ENCODE results near the gene CYGB.
A peak's percentile ranks its signal among the peaks of the same experiment; 100 is the strongest.
"Not testable (repeated sequence)": the region's sequence is repeated elsewhere in the genome, so short reads cannot be mapped to it uniquely, and the experiment has no call there.

Gene CYGB

DNA sequence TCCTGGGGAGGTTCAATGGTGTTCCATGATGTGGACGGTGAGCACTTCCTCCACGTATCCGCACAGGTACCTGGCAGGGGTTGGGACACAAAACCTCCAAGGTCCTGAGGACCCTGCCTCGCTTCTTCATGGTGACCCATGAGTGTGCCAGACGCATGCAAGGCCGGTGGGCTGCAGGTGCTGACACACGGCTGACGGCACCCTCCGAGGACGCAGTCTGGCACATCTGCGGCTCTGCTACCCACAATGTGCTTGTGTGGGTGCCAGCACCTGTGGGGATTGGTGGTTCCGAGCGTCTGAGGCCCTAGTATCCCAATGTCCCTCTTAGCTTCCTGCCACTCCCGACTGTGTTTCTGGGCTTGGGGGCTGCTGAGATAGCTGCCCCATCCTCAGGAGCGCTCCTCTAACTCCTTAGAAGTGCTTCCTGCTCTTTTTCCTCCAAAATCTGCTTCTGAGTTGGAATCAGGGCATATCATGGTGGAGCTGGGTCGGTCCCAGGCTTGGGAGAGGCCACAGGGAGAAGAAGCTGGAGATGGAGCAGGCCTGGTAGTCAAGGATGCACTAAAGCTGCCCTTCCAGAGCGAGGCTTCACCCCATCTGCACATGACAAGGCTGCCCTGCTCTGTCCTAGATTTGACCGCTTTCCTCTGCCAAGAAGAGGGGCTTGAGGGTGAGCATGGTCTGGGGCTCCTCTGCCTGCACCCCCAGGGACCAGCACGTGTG lies 1.6 kb downstream of the CYGB start:
- no peak for DNase-seq

- no peak for DNase-seq
These were observed 2.4 kb downstream of the CYGB start for GRCh38 chr17:76534831-76535732.

GRCh38 chr17:76533640-76534359 lies 3.7 kb downstream of the CYGB start:
- DNase-seq: not testable (repeated sequence)

GRCh38 chr17:76532072-76532651 lies 5.3 kb downstream of the CYGB start:
- DNase-seq: no peak

DNA sequence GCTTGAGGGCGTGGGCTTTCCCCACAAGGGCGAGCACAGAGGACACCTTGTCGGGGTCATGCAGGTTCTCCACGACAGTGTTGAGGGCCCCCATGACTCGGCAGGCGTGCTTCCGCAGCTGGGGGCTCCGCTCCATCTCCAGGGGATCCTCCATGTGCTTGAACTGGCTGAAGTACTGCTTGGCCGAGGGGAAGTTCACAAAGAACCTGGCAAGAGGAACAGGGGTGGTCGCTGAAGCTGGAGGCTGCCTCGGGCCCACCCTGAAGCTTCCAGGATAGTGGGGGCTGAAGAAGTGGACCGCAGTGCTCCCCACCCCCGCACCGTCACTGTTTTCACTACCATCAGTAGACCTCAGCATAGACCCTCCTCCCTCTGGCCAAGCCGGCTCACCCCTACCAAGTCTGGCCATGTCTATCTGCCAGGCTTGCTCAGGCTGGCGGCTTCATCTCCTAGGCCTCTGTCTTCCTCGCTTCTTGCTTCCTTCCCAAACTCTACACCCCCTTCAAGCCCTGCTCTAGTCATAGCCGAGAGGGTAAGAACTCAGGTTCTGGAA lies 5.9 kb downstream of the CYGB start:
- no peak for DNase-seq

DNA sequence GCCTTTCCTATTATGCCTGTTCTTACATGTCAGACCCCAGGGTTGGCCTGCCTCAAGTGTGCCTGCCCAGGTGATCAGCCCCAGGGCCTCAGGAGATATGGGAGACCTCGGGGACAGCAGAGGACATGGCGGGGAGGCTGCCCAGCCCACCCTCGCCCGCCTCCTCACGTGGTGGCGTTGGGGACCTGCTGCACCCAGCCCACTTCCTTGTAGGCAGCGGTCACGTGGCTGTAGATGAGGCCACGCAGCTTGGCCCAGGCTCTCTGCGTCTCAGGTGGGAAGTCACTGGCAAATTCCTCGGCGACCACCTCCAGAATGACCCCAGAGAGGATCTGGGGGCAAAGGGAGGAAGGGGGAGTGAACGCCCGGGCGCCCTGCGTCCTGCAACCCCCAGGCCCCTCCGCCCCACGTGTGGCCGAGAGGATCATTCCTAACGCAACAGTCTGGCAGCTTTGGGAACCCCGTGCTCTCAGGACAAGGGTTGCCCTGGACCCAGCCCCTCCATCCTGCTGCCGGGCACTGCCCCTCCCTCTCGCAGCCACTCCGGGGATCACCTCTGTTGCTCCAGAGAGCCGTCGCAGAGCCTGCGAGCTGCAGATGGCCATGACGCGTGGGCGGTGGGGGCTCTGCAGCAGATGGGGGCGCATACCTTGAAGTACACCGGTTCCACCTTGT lies 6.6 kb downstream of the CYGB start:
- DNase-seq: no peak

GRCh38 chr17:76530095-76530723 lies 7.3 kb downstream of the CYGB start:
- DNase-seq: no peak

DNA sequence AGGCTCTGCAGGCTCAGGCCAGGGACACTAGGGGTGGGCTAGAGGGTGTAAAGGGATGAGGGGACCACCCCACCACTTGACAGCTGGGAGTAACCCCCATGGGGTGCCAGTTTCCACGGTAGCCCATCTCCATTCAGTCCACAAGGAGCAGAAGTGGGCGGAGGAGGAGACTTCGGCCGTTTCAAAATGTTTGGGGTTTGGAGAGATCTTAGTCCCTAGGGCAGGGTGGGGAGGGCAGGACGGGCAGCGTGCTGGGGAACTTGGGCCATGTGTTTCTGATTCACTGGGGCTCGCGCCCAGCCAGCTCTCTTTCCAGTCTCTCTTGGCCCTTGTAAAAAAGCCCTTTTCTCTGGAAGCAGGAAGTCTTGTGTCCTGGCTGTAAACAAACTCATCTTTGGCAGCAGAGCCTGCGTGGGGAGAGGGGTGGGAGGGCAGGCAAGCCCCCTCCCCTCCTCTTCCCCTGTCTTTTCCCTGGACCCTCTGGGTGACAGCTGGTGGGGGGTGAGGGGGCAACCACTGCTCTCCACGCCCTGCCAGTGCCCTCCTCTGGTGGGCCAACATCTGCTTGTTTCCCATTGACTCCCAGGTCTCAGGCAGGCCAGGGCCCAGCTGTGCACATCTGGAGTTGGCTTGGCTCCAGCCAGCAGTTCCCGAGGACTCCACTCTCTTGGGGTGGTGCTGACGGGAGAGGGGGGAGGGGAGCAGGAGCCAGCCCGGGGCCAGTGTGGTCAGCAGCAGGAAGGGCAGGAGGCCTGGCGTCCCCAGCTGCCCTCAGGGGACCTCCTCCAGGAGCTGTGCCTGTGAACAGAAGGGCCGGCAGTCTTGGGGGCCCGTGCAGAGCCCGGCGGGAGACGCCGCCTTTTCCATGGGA lies 8.1 kb downstream of the CYGB start:
- no peak for DNase-seq

DNA sequence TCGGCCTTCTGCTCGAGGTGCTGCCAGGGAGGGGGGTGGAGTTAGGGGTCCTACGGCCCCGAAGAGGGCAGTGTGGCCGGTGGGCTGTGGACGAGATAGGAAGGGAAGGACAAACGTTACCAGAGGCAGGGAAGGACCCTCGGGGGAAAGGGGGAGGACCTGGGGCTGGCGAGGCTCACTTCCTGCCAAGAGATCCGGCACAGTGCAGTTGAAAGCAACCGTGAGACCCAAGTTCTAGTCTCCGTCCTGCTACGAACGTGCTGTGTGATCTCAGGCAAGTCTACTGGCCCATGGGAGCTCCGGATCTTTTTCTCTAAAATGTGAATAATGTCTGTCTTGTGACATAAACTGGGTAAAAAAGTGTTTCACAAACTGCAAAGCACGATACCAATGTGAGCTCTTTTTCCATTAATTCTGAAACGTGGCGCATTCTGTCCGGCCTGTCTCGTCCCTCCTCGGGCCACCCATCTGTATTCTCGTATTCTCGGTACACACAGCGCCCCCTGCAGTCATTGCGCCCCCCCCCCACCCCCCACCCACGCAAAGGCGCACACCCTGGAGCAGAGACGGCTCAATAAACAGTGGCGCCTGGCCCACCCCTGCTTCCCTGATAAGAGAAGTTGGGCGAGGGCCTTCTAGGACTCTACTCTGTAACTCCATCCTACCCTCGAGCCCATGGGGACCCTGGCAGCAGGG lies 8.8 kb downstream of the CYGB start:
- DNase-seq: no peak

DNA sequence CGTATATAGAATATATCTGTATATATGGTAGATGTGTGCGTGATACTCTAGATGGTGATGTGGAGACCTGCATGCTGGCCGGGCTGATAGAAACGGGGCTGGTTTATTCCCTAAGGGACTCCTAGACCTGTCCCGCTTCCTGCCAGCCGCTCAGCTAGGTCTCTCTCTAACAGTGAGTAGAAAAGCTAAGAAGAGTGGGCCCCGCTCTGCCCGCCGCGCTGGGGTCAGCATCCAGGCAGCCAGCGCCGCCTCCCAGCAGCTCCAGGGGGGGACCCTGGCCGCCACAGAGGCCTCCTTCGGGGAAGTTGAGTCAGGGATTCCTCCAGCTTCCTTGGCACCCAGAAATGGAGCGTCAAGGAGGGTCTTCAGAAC lies 9.4 kb downstream of the CYGB start:
- no peak for DNase-seq

- peak; percentile 66 for DNase-seq
These were observed 9.9 kb downstream of the CYGB start for GRCh38 chr17:76527430-76528111.

GRCh38 chr17:76527016-76527415 lies 10.5 kb downstream of the CYGB start:
- not testable (repeated sequence) for DNase-seq

GRCh38 chr17:76525513-76525833 lies 12.0 kb downstream of the CYGB start:
- not testable (repeated sequence) for DNase-seq

DNA sequence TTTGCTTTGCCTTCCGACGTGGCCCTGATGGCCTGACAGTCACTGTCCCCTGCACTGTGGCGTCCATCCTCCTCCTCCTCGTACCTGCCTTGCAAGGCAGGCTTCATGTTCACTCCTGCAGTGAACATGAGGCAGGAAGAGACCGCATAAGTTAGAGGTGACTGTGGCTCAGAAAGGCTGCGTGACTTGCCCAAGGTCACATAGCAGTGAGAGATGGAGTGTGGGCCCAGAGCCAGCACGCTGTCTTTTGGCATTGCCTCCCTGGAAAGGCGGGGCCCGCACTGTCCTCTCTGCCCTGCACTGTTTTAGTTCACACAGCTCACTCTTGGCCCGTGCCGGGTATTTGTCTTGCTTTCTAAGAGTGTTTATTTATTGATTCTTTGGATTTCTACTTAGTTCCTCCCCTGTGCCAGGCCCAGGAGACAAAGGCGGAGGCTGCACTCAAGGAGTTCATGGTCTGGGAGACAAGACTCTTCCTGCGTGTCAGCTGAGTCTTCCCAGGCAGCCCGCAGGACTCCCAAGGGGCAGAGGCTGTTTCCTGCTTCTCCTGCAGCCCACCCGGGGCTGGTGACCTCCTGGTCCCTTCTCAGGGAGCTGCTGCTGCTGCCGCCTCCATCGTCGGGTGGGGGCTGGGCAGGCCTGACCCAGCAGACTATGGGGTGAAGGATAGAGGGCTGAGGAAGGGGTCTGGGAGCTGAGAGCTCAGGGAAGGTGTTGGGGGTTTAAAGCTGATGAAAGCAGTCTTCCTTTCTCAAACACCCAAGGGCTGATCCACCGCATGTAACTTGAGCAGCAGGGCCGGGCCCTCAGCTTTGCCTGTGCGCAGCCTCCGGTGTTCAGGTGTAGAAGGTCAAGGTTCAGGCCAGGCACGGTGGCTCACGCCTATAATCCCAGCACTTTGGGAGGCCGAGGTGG lies 12.7 kb downstream of the CYGB start:
- no peak for DNase-seq

DNA sequence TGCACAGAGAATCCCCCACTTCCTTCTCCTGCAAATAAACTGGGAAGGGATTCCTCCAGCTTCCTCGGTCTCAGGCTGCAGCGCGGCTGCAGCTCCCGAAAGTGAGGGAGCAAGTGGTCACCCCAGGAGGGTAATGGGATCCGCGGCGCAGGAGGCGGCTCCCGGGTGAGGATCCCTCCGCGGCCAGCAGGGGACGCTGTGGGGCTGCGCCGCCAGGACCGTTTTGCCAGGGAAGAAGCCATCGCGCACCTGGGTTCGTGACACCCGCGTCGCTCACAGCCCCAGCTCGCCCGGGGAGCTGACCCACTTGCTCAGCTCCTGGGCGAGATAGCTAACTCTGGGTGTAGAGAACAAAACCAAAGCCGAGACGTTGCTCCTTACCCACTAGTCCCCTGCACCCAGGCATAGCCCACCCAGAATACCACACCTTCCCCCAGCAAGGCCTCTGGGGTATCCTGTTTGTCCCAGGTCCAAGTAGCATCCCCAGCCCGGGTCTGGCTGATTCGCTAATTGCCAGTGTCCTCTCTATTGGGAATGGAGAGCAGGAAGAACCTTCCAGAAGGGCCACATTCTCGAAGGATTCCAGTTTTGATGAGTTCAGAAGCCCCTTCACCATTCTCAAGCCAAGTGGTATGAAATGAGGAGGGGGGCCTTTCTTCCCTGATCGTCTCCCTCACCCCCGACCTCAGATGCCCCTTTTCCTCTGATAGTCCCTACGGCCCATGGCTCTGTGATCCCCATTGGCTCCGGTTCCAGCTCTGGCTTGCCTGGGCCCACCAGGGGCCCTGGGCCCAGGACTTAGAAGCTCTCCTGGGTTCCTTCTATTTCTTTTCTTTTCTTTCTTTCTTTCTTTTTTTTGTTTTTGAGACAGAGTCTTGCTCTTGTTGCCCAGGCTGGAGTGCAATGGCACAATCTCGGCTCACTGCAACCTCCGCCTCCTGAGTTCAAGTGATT lies 14.1 kb downstream of the CYGB start:
- peak; percentile 79 for DNase-seq

- not testable (repeated sequence) for DNase-seq
These were observed 15.8 kb downstream of the CYGB start for GRCh38 chr17:76521683-76522082.

DNA sequence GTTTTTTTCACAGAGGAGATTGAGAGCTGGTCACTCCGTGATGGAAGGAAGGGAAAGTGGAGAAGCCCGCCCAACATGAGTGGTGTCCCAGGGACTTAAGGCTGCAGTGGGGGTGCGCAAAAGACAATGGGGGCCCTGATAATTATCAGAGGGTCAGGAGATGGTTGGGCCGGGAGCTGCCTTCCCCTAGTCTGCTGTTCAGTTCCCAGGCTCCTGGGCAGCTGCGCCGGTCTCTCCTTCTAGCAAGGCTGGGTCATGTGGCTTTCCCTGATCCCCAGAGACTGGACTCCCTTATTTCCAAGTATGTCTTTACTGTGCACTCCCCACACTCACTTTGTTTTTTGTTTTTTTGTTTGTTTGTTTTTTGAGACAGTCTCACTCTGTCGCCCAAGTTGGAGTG lies 16.2 kb downstream of the CYGB start:
- DNase-seq: no peak
